K562 (cell line): Measurements from ENCODE around the gene SLC7A1.

Experiments used
- BCL6 ChIP-seq: fragments of 250-450 bp; sonication (Bioruptor Pico); IDR thresholded peaks from 2 replicates; pipeline ENCODE4 v1.4.0; 2020
- CHD1 ChIP-seq: fragments of 200-600 bp; sonication (generic); IDR thresholded peaks from one replicate; pipeline ENCODE4 v1.6.1; 2012; ENCODE audit warnings: mild to moderate bottlenecking, moderate library complexity, low read length, inconsistent platforms
- CREB1 ChIP-seq, 2 experiments: sonication (generic) in 1 of 2; formaldehyde crosslinking in 1 of 2; IDR thresholded peaks; 2 replicates each; pipeline versions ENCODE4 v1.6.1 to v1.8.0; 2012 to 2022; ENCODE audit warnings: inconsistent platforms in 1 of 2, mild to moderate bottlenecking in 1 of 2, missing genetic modification reagents in 1 of 2, moderate library complexity in 1 of 2
- CTCF ChIP-seq, 3 experiments: IDR thresholded peaks in 2 of 3; conservative IDR thresholded peaks in 1 of 3; 2 replicates each; pipeline ENCODE4 v1.5.1; 2011 to 2012; ENCODE audit warnings: low read length in 3 of 3, mild to moderate bottlenecking in 3 of 3, control low read depth in 2 of 3, improper control_type of control experiment in 1 of 3, inconsistent platforms in 1 of 3, low read depth in 1 of 3, mixed read lengths in 1 of 3, moderate library complexity in 1 of 3; ENCODE audit not compliant: insufficient read depth in 2 of 3
- HDAC3 ChIP-seq: fragments of 450-650 bp; IDR thresholded peaks from 2 replicates; pipeline ENCODE4 v1.6.1; 2018; ENCODE audit warnings: borderline replicate concordance, mild to moderate bottlenecking, moderate library complexity; ENCODE audit not compliant: partially characterized antibody
- NFE2 ChIP-seq: IDR thresholded peaks from 2 replicates; pipeline ENCODE4 v1.6.1; 2014; ENCODE audit warnings: antibody characterized with exemption, low read depth
- POLR2A ChIP-seq: fragments of 450-650 bp; conservative IDR thresholded peaks from 2 replicates; pipeline ENCODE4 v1.6.1; 2016
- RAD21 ChIP-seq, 2 experiments: fragments of 250-450 bp in 1 of 2; fragments of 450-650 bp in 1 of 2; sonication (Bioruptor Pico) in 1 of 2; formaldehyde crosslinking in 1 of 2; IDR thresholded peaks in 1 of 2; conservative IDR thresholded peaks in 1 of 2; 2 replicates each; pipeline versions ENCODE4 v1.4.0 to v1.8.0; 2020 to 2022; ENCODE audit warnings: mild to moderate bottlenecking in 2 of 2, moderate library complexity in 1 of 2
- SMARCA5 ChIP-seq: fragments of 450-650 bp; IDR thresholded peaks from 2 replicates; pipeline ENCODE4 v1.6.1; 2016
- SREBF2 ChIP-seq: sonication (generic); formaldehyde crosslinking; IDR thresholded peaks from 2 replicates; pipeline ENCODE4 v1.4.0; 2020; ENCODE audit warnings: mild to moderate bottlenecking, missing genetic modification reagents
- ZKSCAN1 ChIP-seq: fragments of 150-350 bp; IDR thresholded peaks from 2 replicates; pipeline ENCODE4 v1.6.1; 2016; ENCODE audit warnings: low read depth, low read length
- ZNF274 ChIP-seq: IDR thresholded peaks from 2 replicates; pipeline ENCODE4 v1.6.1; 2011; ENCODE audit warnings: low read depth, mild to moderate bottlenecking, low read length, moderate library complexity, borderline replicate concordance
- TF ChIP-seq, protein P1 (sequence below): fragments of 250-450 bp; sonication (Bioruptor Pico); IDR thresholded peaks from 2 replicates; pipeline ENCODE4 v1.5.0; 2021; ENCODE audit warnings: mild to moderate bottlenecking, moderate library complexity

DNA sequence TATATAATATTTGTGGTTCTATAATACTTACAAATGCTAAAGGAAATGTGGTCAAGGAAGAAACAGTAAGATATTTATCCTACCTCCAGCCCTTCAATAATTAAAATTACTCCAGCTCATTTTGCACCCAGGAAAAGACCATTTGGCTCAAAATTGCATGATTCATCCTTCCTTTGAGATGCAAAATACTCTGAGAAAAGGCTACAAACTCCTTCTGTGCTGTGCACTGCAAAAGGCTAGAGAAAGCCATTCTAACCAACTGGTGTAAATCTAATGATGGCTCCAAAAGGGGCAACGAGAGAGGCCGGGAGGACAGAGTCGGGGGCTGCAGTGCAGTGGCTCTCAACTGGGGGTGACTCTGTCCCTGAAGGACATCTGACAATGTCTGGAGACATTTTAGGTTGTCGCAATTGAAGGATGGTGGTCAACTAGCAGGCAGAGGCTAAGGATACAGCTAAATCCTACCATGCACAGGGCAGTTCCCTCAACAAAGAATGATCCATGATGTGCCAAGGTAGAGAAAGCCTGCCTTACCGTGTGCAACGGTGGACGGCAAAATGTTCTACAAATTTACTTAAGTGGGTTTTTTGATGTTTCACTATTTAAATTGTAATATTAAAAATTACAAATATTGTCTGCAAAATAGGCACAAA is 32.6 kb downstream of the SLC7A1 start:
- TF ChIP-seq HDAC3 = no peak
- TF ChIP-seq, protein P1, sequence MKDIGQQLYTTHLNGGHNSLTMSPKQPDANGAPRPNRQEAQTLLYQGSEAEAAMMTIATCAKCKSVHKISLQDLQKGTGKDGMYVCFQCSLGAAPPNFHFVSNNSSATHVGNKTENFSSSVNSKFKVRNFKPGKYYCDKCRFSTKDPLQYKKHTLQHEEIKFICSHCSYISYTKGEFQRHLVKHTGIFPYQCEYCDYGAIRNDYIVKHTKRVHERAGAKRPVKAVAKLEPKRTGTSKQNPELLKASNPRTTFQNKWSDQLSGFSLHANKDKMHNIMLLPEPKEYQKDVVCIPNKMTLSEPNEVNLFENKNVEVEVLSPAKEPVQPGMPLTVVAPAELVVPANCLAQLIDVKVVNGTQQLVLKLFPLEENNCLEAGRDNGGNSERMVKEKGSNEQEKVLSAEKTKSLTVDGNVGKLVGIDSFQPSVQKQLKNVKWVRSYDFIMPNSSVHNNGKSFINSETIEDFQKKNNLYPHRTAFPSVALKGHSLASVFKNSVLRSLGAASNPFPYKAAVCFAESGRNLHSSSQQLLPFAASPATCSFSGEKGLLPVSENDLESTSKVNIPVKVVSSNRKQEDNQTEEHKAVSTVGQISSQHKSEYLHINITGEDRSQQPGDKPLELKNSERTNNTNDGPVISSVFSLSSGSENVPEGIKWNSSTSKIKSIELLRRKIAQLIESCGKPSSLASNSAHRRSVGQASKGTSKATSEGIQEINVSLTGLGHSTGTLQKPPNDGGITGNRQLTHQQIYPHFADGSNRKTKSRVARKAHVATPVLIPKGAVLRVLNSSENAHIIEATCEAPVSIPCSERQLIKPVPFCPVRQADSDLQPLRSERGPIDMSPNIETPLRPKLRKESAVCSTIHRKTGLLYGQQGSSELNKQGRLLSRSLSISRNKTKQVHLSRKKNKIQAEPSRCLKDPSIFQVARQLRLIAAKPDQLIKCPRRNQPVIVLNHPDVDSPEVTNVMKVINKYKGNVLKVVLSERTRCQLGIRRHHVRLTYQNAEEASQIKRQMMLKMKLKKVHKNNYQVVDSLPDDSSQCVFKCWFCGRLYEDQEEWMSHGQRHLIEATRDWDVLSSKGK (CRISPR knock-in tag) = no peak
- no peak for TF ChIP-seq NFE2
- TF ChIP-seq SMARCA5 = no peak
- no peak for TF ChIP-seq CTCF (IDR thresholded peaks at IDR 0.05 in 2 of 3, conservative IDR thresholded peaks at IDR 0.05 in 1 of 3; ENCODE audit: insufficient read depth in 2 of 3, low read depth in 1 of 3, low read length in 3 of 3)
- TF ChIP-seq BCL6 (CRISPR knock-in tag) = no peak
- no peak for TF ChIP-seq ZNF274
- no peak for TF ChIP-seq ZKSCAN1
- TF ChIP-seq CREB1 (IDR thresholded peaks at IDR 0.05) = no peak
- TF ChIP-seq CREB1 (CRISPR knock-in tag; IDR thresholded peaks at IDR 0.05) = no peak
- no peak for TF ChIP-seq SREBF2 (CRISPR knock-in tag)
- TF ChIP-seq RAD21 (CRISPR knock-in tag; conservative IDR thresholded peaks at IDR 0.05 in 1 of 2, IDR thresholded peaks at IDR 0.05 in 1 of 2) = no peak
- no peak for TF ChIP-seq POLR2A
- no peak for TF ChIP-seq CHD1
